ENCODE results near the gene FREY1.

GRCh38 chr11:45948356-45948755, 41.3 kb upstream of the FREY1 start:
- TF ChIP-seq CTCF (IDR thresholded peaks at IDR 0.05) (no peak), POLR2A (IDR thresholded peaks at IDR 0.05) (no peak)
